ENCODE measurements around the gene RHOD. TPM values are rescaled to one million over a fixed set of nuclear protein-coding genes. Genes with fewer than 3 reads are reported as not detected.

RHOD gene
- polyA plus RNA-seq, 1 of the 3 experiments (the other 2 are of a cell fraction), result not detected

- Histone ChIP-seq H3K9ac (no peak overlapping the region), H3K9me3 (no peaks in the 10 kb centered on the region), H3K79me2 (ENCODE audit: insufficient read depth) (no peaks in the 10 kb centered on the region), H3K27me3 (ENCODE audit: insufficient read depth) (no peaks in the 10 kb centered on the region), H4K20me1 (ENCODE audit: insufficient read depth) (no peaks in the 10 kb centered on the region), H2AFZ (ENCODE audit: low read depth) (no peak overlapping the region), H3K27ac (ENCODE audit: low read depth in 2 of 2, low read length in 1 of 2) (no peak overlapping the region), H3K4me2 (no peak overlapping the region), H3K4me3 (ENCODE audit: low read depth in 2 of 2, low read length in 1 of 2) (no peak overlapping the region), H3K9me2 (no peaks in the 10 kb centered on the region), H3F3A (replicated peaks; ENCODE audit: insufficient read depth) (no peaks in the 10 kb centered on the region), H3K36me3 (replicated peaks in 1 of 2; ENCODE audit: control insufficient read depth in 1 of 2, insufficient read depth in 2 of 2, low read length in 1 of 2) (no peaks in the 10 kb centered on the region), H3K4me1 (ENCODE audit: control insufficient read depth in 1 of 2, insufficient read depth in 2 of 2, low read depth in 1 of 2, low read length in 1 of 2) (no peaks in the 10 kb centered on the region)
- no peak for TF ChIP-seq FOXM1 (IDR thresholded peaks at IDR 0.05; ENCODE audit: low read depth)
- TF ChIP-seq FOSL2 (IDR thresholded peaks at IDR 0.05; ENCODE audit: borderline replicate concordance, low read depth), result no peak
- no peak for TF ChIP-seq YY1 (IDR thresholded peaks at IDR 0.05; ENCODE audit: low read depth)
- TF ChIP-seq PBX3 (IDR thresholded peaks at IDR 0.05), result no peak
- TF ChIP-seq IRF3 (IDR thresholded peaks at IDR 0.05; ENCODE audit: low read depth, low read length), result no peak
- TF ChIP-seq CHD2 (IDR thresholded peaks at IDR 0.05; ENCODE audit: low read length, partially characterized antibody), result no peak
- TF ChIP-seq TCF12 (IDR thresholded peaks at IDR 0.05), result no peak
- no peak for TF ChIP-seq NRF1 (IDR thresholded peaks at IDR 0.05; ENCODE audit: low read depth, low read length)
- no peak for TF ChIP-seq ELF1 (IDR thresholded peaks at IDR 0.05)
- TF ChIP-seq GABPA (IDR thresholded peaks at IDR 0.05; ENCODE audit: low read depth), result no peak
- no peak for TF ChIP-seq JUND (IDR thresholded peaks at IDR 0.05)
- TF ChIP-seq MEF2A (IDR thresholded peaks at IDR 0.05; ENCODE audit: borderline replicate concordance, low read depth), result no peak
- TF ChIP-seq GATA2 (CRISPR knock-in tag; IDR thresholded peaks at IDR 0.05), result no peak
- no peak for TF ChIP-seq TAF1 (IDR thresholded peaks at IDR 0.05; ENCODE audit: borderline replicate concordance, low read depth, low read length)
- no peak for TF ChIP-seq EP300 (IDR thresholded peaks at IDR 0.05; ENCODE audit: borderline replicate concordance in 1 of 2, low read depth in 1 of 2, low read length in 1 of 2)
- no peak for TF ChIP-seq ZBTB33 (IDR thresholded peaks at IDR 0.05; ENCODE audit: borderline replicate concordance, low read depth)
- no peak for TF ChIP-seq TEAD4 (IDR thresholded peaks at IDR 0.05; ENCODE audit: borderline replicate concordance, insufficient read depth)
- CTCF ChIA-PET, result interaction anchor here (0.9 to 1.3 kb wide), 6 partner anchors 9 to 297 kb away, joined by 3 to 5 read pairs (median 4); no protein-coding TSS in a partner anchor
- POLR2A ChIA-PET, result no interaction called here
- DNase-seq, result no peak
- WGBS (ENCODE audit: low lambda C conversion rate), result 91% methylated on average over 5 of the region's 5 CpGs
Measured at GRCh38 chr11:67085617-67086016, 29.0 kb downstream of the RHOD start.

All from SK-N-SH (cell line).